ENCODE data around the gene PTPRR. TPM values are rescaled to one million over a fixed set of nuclear protein-coding genes. Genes with fewer than 3 reads are reported as not detected.

The PTPRR gene
- polyA plus RNA-seq, 1 of the 3 experiments (the other 2 are of a cell fraction) = 1.4 TPM

DNA sequence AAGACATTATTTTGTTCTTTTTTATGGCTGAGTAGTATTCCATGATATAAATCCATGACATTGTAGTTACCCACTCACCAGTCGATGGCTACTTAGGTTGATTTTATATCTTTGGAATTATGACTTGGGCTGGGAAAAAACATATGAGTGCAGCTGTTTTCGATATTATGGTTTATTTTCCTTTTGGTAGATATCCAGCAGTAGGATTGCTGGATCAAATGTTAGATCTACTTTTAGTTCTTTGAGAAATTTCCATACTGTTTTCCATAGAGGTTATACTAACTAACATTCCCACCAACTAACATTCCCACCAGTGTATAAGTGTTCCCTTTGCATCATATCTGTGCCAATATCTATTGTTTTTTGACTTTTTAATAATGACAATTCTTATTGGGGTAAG lies 29.9 kb upstream of the PTPRR start:
- no peaks in the 10 kb centered on the region for H3K36me3 ChIP-seq (replicated peaks in 1 of 2; ENCODE audit: control insufficient read depth in 1 of 2, insufficient read depth in 2 of 2, low read length in 1 of 2)
- H3K9ac ChIP-seq = no peak overlapping the region
- H2AFZ ChIP-seq (ENCODE audit: low read depth) = no peak overlapping the region
- no peak overlapping the region for H3K4me3 ChIP-seq (ENCODE audit: low read depth in 2 of 2, low read length in 1 of 2)
- H3K9me2 ChIP-seq = no peaks in the 10 kb centered on the region
- TF ChIP-seq JUND (IDR thresholded peaks at IDR 0.05) (no peak), RFX5 (IDR thresholded peaks at IDR 0.05; ENCODE audit: low read length) (no peak), FOXJ3 (CRISPR knock-in tag; IDR thresholded peaks at IDR 0.05) (no peak), EP300 (IDR thresholded peaks at IDR 0.05; ENCODE audit: borderline replicate concordance in 1 of 2, low read depth in 1 of 2, low read length in 1 of 2) (no peak), MEF2A (IDR thresholded peaks at IDR 0.05; ENCODE audit: borderline replicate concordance, low read depth) (no peak), GATA2 (CRISPR knock-in tag; IDR thresholded peaks at IDR 0.05) (no peak), MXI1 (IDR thresholded peaks at IDR 0.05; ENCODE audit: low read depth, low read length) (no peak), POLR2AphosphoS5 (IDR thresholded peaks at IDR 0.05; ENCODE audit: low read depth, low read length) (no peak), NRF1 (IDR thresholded peaks at IDR 0.05; ENCODE audit: low read depth, low read length) (no peak)
- TF ChIP-seq, protein P1, sequence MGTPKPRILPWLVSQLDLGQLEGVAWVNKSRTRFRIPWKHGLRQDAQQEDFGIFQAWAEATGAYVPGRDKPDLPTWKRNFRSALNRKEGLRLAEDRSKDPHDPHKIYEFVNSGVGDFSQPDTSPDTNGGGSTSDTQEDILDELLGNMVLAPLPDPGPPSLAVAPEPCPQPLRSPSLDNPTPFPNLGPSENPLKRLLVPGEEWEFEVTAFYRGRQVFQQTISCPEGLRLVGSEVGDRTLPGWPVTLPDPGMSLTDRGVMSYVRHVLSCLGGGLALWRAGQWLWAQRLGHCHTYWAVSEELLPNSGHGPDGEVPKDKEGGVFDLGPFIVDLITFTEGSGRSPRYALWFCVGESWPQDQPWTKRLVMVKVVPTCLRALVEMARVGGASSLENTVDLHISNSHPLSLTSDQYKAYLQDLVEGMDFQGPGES (IDR thresholded peaks at IDR 0.05; ENCODE audit: low read depth, low read length) = no peak
- TF ChIP-seq, protein P2, sequence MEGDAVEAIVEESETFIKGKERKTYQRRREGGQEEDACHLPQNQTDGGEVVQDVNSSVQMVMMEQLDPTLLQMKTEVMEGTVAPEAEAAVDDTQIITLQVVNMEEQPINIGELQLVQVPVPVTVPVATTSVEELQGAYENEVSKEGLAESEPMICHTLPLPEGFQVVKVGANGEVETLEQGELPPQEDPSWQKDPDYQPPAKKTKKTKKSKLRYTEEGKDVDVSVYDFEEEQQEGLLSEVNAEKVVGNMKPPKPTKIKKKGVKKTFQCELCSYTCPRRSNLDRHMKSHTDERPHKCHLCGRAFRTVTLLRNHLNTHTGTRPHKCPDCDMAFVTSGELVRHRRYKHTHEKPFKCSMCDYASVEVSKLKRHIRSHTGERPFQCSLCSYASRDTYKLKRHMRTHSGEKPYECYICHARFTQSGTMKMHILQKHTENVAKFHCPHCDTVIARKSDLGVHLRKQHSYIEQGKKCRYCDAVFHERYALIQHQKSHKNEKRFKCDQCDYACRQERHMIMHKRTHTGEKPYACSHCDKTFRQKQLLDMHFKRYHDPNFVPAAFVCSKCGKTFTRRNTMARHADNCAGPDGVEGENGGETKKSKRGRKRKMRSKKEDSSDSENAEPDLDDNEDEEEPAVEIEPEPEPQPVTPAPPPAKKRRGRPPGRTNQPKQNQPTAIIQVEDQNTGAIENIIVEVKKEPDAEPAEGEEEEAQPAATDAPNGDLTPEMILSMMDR (IDR thresholded peaks at IDR 0.05) = no peak
- no peaks in the 10 kb centered on the region for H3F3A ChIP-seq (replicated peaks; ENCODE audit: insufficient read depth)
- POLR2A ChIA-PET = no interaction called here
- H3K27ac ChIP-seq (ENCODE audit: low read depth in 2 of 2, low read length in 1 of 2) = no peak overlapping the region
- H3K9me3 ChIP-seq = no peaks in the 10 kb centered on the region
- H3K4me1 ChIP-seq (ENCODE audit: control insufficient read depth in 1 of 2, insufficient read depth in 2 of 2, low read depth in 1 of 2, low read length in 1 of 2) = no peaks in the 10 kb centered on the region
- no peaks in the 10 kb centered on the region for H3K79me2 ChIP-seq (ENCODE audit: insufficient read depth)
- CTCF ChIA-PET = no interaction called here
- H3K4me2 ChIP-seq = no peak overlapping the region
- H4K20me1 ChIP-seq (ENCODE audit: insufficient read depth) = no peaks in the 10 kb centered on the region
- no peak for DNase-seq
- no peaks in the 10 kb centered on the region for H3K27me3 ChIP-seq (ENCODE audit: insufficient read depth)
- 47% methylated on average over 2 of the region's 2 CpGs for WGBS (ENCODE audit: low lambda C conversion rate)

DNA sequence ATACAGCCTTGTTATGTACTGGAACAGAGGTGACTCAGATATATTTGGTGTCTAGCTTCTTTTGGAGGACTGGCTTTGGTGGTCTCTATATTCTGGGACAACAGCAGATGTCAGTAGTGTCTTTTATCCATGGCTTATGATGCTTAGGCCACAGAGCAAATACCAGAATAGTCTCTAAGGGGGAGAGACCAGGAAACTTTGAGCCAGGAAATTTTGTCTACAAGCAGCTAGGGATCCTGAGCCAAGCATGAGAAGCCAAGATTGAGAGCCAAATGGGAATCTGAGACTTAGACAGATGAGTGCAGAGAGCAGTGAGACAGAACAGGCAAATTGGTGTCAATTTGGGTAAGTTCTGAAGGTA lies 28.4 kb upstream of the PTPRR start:
- Histone ChIP-seq H3K4me3 (ENCODE audit: low read depth in 2 of 2, low read length in 1 of 2) (no peak overlapping the region), H3K9me3 (no peaks in the 10 kb centered on the region), H3K9ac (no peak overlapping the region), H3K27ac (ENCODE audit: low read depth in 2 of 2, low read length in 1 of 2) (no peak overlapping the region), H3K4me2 (no peak overlapping the region), H4K20me1 (ENCODE audit: insufficient read depth) (no peaks in the 10 kb centered on the region), H3K36me3 (replicated peaks in 1 of 2; ENCODE audit: control insufficient read depth in 1 of 2, insufficient read depth in 2 of 2, low read length in 1 of 2) (no peaks in the 10 kb centered on the region), H3K27me3 (ENCODE audit: insufficient read depth) (no peaks in the 10 kb centered on the region), H3K4me1 (ENCODE audit: control insufficient read depth in 1 of 2, insufficient read depth in 2 of 2, low read depth in 1 of 2, low read length in 1 of 2) (no peaks in the 10 kb centered on the region), H3F3A (replicated peaks; ENCODE audit: insufficient read depth) (no peaks in the 10 kb centered on the region), H3K79me2 (ENCODE audit: insufficient read depth) (no peaks in the 10 kb centered on the region), H2AFZ (ENCODE audit: low read depth) (no peak overlapping the region), H3K9me2 (no peaks in the 10 kb centered on the region)
- ChIA-PET POLR2A (no interaction called here), CTCF (interaction anchor here (0.7 to 0.9 kb wide), 2 partner anchors 95 to 687 kb away, joined by 3 to 4 read pairs; no protein-coding TSS in a partner anchor)
- TF ChIP-seq NRF1 (IDR thresholded peaks at IDR 0.05; ENCODE audit: low read depth, low read length) = no peak
- TF ChIP-seq RAD21 (IDR thresholded peaks at IDR 0.05; ENCODE audit: low read length) = peak; percentile 11; the same call in 1 of the 2 replicates
- TF ChIP-seq EZH2phosphoT487 (IDR thresholded peaks at IDR 0.05; ENCODE audit: borderline replicate concordance, low read depth) = no peak
- DNase-seq = no peak
